Osteoblast (primary cell): ENCODE measurements around the gene PARP16. TPM values are rescaled to one million over a fixed set of nuclear protein-coding genes. Genes with fewer than 3 reads are reported as not detected.
"Not testable (repeated sequence)": the region's sequence is repeated elsewhere in the genome, so short reads cannot be mapped to it uniquely, and the experiment has no call there.

Experiments used
- DNase-seq: peaks from one replicate; pipeline ENCODE4 v3.0.0; 2011; ENCODE audit warnings: low spot score, mixed read lengths; ENCODE audit not compliant: insufficient read length; ENCODE audit errors: missing footprints
- H2AFZ ChIP-seq: 2 replicates; pipeline ENCODE4 v1.6.0; 2011; ENCODE audit warnings: mild to moderate bottlenecking, low read length
- H3K27ac ChIP-seq: 2 replicates; pipeline ENCODE4 v1.5.1; 2011; ENCODE audit warnings: mild to moderate bottlenecking, low read depth, low read length, moderate library complexity
- H3K27me3 ChIP-seq: 2 replicates; pipeline ENCODE4 v1.6.0; 2012; ENCODE audit warnings: mild to moderate bottlenecking, control low read depth, inconsistent platforms, low read length, moderate library complexity; ENCODE audit not compliant: insufficient read depth
- H3K36me3 ChIP-seq: 2 replicates; pipeline ENCODE4 v1.5.1; 2011; ENCODE audit warnings: mild to moderate bottlenecking, low read length, control low read depth, moderate library complexity; ENCODE audit not compliant: insufficient read depth
- H3K4me1 ChIP-seq: 2 replicates; pipeline ENCODE4 v1.5.1; 2011; ENCODE audit warnings: mild to moderate bottlenecking, low read length, control low read depth, moderate library complexity; ENCODE audit not compliant: insufficient read depth
- H3K4me2 ChIP-seq: 2 replicates; pipeline ENCODE4 v1.6.0; 2011; ENCODE audit warnings: mild to moderate bottlenecking, low read length; ENCODE audit not compliant: insufficient read depth
- H3K4me3 ChIP-seq: fragments of 200-600 bp; sonication (generic); 3 replicates; pipeline ENCODE4 v1.5.1; 2012; ENCODE audit warnings: mild to moderate bottlenecking, low read length, inconsistent platforms; ENCODE audit not compliant: insufficient read depth
- H3K79me2 ChIP-seq: 2 replicates; pipeline ENCODE4 v1.6.0; 2012; ENCODE audit warnings: mild to moderate bottlenecking, low read length, control low read depth, inconsistent platforms; ENCODE audit not compliant: insufficient read depth
- H3K9me3 ChIP-seq: 2 replicates; pipeline ENCODE4 v1.5.1; 2011; ENCODE audit warnings: low read depth, low read length, control low read depth
- H4K20me1 ChIP-seq: 2 replicates; pipeline ENCODE4 v1.6.0; 2012; ENCODE audit warnings: mild to moderate bottlenecking, low read length, control low read depth; ENCODE audit not compliant: insufficient read depth
- CTCF ChIP-seq: IDR thresholded peaks from 2 replicates; pipeline ENCODE4 v1.5.1; 2011; ENCODE audit warnings: mild to moderate bottlenecking, low read depth, low read length, moderate library complexity; ENCODE audit errors: extremely low read depth
- total RNA-seq: library from RNA; depleted of rRNA; stranded (reverse); fragments of >200 nt; gene quantifications from 2 replicates; pipeline ENCODE4 v1.2.3, GENCODE V29; 2012

Gene PARP16
- total RNA-seq, 1 donor, result 6.2 TPM

- H3K4me3 ChIP-seq, result no peak overlapping the region
- TF ChIP-seq CTCF, result no peak
- H3K4me2 ChIP-seq, result no peak overlapping the region
- no peaks in the 10 kb centered on the region for H3K9me3 ChIP-seq
- H4K20me1 ChIP-seq, result no peaks in the 10 kb centered on the region
- H3K36me3 ChIP-seq, result no peaks in the 10 kb centered on the region
- H3K4me1 ChIP-seq, result no peaks in the 10 kb centered on the region
- H3K27ac ChIP-seq, result no peak overlapping the region
- no peaks in the 10 kb centered on the region for H3K79me2 ChIP-seq
- H2AFZ ChIP-seq, result no peak overlapping the region
- no peak for DNase-seq
- no peaks in the 10 kb centered on the region for H3K27me3 ChIP-seq
These were observed 55.4 kb downstream of the PARP16 start for GRCh38 chr15:65231306-65231705.

GRCh38 chr15:65226901-65227300 is 59.8 kb downstream of the PARP16 start:
- not testable (repeated sequence) for DNase-seq, H3K9me3 ChIP-seq, H3K27ac ChIP-seq, H3K4me3 ChIP-seq, H2AFZ ChIP-seq, H3K36me3 ChIP-seq, H3K4me2 ChIP-seq, H3K4me1 ChIP-seq, H4K20me1 ChIP-seq, H3K79me2 ChIP-seq, H3K27me3 ChIP-seq

- H3K4me3 ChIP-seq, result no peak overlapping the region
- H3K9me3 ChIP-seq, result no peaks in the 10 kb centered on the region
- H2AFZ ChIP-seq, result no peak overlapping the region
- H3K36me3 ChIP-seq, result no peaks in the 10 kb centered on the region
- no peak for DNase-seq
- H4K20me1 ChIP-seq, result no peaks in the 10 kb centered on the region
- H3K79me2 ChIP-seq, result no peaks in the 10 kb centered on the region
- no peak overlapping the region for H3K4me2 ChIP-seq
- H3K27me3 ChIP-seq, result no peaks in the 10 kb centered on the region
- no peak overlapping the region for H3K27ac ChIP-seq
- H3K4me1 ChIP-seq, result no peaks in the 10 kb centered on the region
- TF ChIP-seq CTCF, result no peak
These were observed 60.5 kb downstream of the PARP16 start for GRCh38 chr15:65226221-65226620.

DNA sequence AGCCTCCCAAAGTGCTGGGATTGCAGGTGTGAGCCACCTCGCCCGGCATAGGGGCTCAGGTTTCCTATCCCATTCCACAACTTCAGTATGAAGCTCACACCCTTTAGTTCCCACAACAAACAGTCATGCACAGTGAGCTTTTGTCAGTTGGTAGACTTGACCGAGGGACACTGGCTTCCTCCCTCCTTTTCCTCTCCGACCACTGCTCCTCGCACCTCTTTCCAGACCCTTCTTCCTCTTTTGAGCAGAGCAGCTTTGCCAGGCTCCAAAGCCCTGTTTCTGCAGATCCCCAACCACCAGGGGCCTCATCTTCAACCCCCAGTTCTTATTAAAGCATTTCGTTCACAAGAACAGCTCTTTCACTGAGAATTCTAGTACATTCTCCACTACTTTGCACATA is 62.7 kb downstream of the PARP16 start:
- Histone ChIP-seq H3K36me3 (no peaks in the 10 kb centered on the region), H3K4me1 (no peaks in the 10 kb centered on the region), H3K27me3 (peaks cover 2% of the 10 kb centered on the region), H3K79me2 (no peaks in the 10 kb centered on the region), H3K9me3 (no peaks in the 10 kb centered on the region), H4K20me1 (no peaks in the 10 kb centered on the region), H3K4me2 (no peak overlapping the region), H2AFZ (no peak overlapping the region), H3K4me3 (no peak overlapping the region), H3K27ac (no peak overlapping the region)
- no peak for DNase-seq
- no peak for TF ChIP-seq CTCF

DNA sequence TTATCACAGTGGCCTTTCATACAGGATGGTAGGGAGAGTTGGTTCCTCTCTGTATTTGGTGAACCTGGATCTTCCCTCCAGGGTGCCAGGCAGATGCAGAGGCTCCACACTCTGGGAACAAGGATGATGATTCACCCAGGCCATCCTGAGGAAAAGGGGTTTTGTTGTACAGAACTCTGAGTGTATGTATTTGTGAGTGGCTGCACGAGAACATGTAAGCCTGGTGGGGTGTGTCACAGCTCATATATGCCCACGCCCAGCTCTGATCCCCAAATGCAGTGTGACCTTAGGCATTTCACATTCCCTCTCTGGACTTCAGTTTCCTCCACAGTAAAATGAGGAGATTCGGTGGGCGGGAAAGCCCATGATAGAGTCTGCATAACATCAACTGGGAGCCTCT is 63.8 kb downstream of the PARP16 start:
- H3K79me2 ChIP-seq, result no peaks in the 10 kb centered on the region
- H3K4me2 ChIP-seq, result no peak overlapping the region
- H3K4me3 ChIP-seq, result no peak overlapping the region
- no peaks in the 10 kb centered on the region for H3K36me3 ChIP-seq
- H3K9me3 ChIP-seq, result no peaks in the 10 kb centered on the region
- no peak overlapping the region for H3K27ac ChIP-seq
- H4K20me1 ChIP-seq, result no peaks in the 10 kb centered on the region
- H3K4me1 ChIP-seq, result no peaks in the 10 kb centered on the region
- H2AFZ ChIP-seq, result no peak overlapping the region
- TF ChIP-seq CTCF, result no peak
- H3K27me3 ChIP-seq, result peaks cover 2% of the 10 kb centered on the region
- DNase-seq, result peak; percentile 35
